Pancreas (tissue), 10 donors: ENCODE measurements around the gene YBX1. TPM values are rescaled to one million over a fixed set of nuclear protein-coding genes. Genes with fewer than 3 reads are reported as not detected.

Experiments used
- ATAC-seq, 4 donors: fragments of 200-7000 bp; cut with Tn5 transposase; one replicate each; pipeline versions ENCODE4 v1.8.0 to v1.9.1; 2020; ENCODE audit warnings: mild to moderate bottlenecking in 4 of 4, moderate library complexity in 4 of 4
- DNase-seq, 6 donors: peaks; one replicate each; pipeline ENCODE4 v3.0.0-alpha.2; 2020
- FAIRE-seq: peaks from 2 replicates; lab custom pipeline; 2012; peaks lifted over from hg19 to GRCh38; lab: Jason Lieb, UNC
- H3K27ac ChIP-seq, 4 donors: fragments of 200-600 bp; sonication (generic); 1 replicate in 3 of 4; 2 replicates in 1 of 4; pipeline versions ENCODE4 v1.5.0 to v1.8.0; 2020
- H3K27me3 ChIP-seq, 4 donors: fragments of 200-600 bp; one replicate each; pipeline ENCODE4 v1.8.0; 2021
- H3K36me3 ChIP-seq, 3 donors: fragments of 200-600 bp; sonication (generic) in 1 of 3; one replicate each; pipeline versions ENCODE4 v1.5.0 to v1.8.0; 2020 to 2021
- H3K4me1 ChIP-seq, 3 donors: fragments of 200-600 bp; one replicate each; pipeline ENCODE4 v1.8.0; 2021
- H3K4me3 ChIP-seq, 4 donors: fragments of 200-600 bp; sonication (generic) in 2 of 4; one replicate each; pipeline versions ENCODE4 v1.5.0 to v1.8.0; 2020 to 2021
- H3K9me3 ChIP-seq, 4 donors: fragments of 200-600 bp; one replicate each; pipeline ENCODE4 v1.8.0; 2021
- CTCF ChIP-seq, 4 donors: fragments of 200-600 bp; sonication (generic) in 3 of 4; IDR thresholded peaks; one replicate each; pipeline versions ENCODE4 v1.5.0 to v1.8.0; 2021; ENCODE audit warnings: antibody characterized with exemption in 4 of 4
- WGBS, 2 donors: extraction: QIAGEN DNeasy Blood & Tissue Kit; methylation state at CpG; one replicate each; pipeline ENCODE4 v1.1.7; 2013; 5-methylcytosine and 5-hydroxymethylcytosine counted together
- intact Hi-C, 3 donors: fragments of 100-400 bp; cut with DNase I; formaldehyde crosslinking; loops; one replicate each; pipeline versions ENCODE4 v1.11.1 to v1.14.2; 2022
- polyA plus RNA-seq, 2 donors: library from polyadenylated mRNA; stranded (reverse); fragments of 200-250 nt; gene quantifications; one replicate each; pipeline ENCODE4 v1.2.3, GENCODE V29; 2013
- total RNA-seq, 6 donors: library from RNA; stranded (reverse); fragmentation: NEBNext Ultra II Directional in 4 of 6; extraction: Animal tissue kit (Norgen Biotek cat#: 25700) in 4 of 6; gene quantifications; one replicate each; pipeline versions ENCODE4 v1.2.1 to v1.2.4, GENCODE V29; 2021 to 2023
- donor health status: healthy with polysubstance abuse.
- donor health status: DM: no; HTN: no; CAD: no; lungs with moderate emphysema.
- donor health status: DM: no; HTN: no; CAD: no.
- donor health status: control.
- donor health status: control.
- donor health status: Bipolar disorder and iron deficiency.
- donor health status: DM: yes; HTN: yes; CAD: no.
- donor health status: DM: no; HTN: no; CAD: no.
- donor health status: DM: no; HTN: no; CAD: no.
- donor health status: DM: yes; HTN: yes; CAD: no.

Gene YBX1
- total and polyA plus RNA-seq, 8 donors: 97.4 to 240 (median 196) TPM

GRCh38 chr1:42739753-42740700 is 57.8 kb downstream of the YBX1 start, which contains the start of gene CLDN19:
CLDN19 (minus strand) TSS chr1:42740236; CDS start chr1:42740063, 173 bp downstream.
- no peak for TF ChIP-seq CTCF (IDR thresholded peaks at IDR 0.05)
- intact Hi-C loops: loop anchor here in 1 of 3 donors (10.0 kb wide), 2 partner anchors 155 to 385 kb away; no protein-coding TSS in a partner anchor
- no peaks in the 10 kb centered on the region for H3K36me3 ChIP-seq
- no peaks in the 10 kb centered on the region for H3K27me3 ChIP-seq
- DNase-seq: no peak
- no peaks in the 10 kb centered on the region for H3K9me3 ChIP-seq
- no peaks in the 10 kb centered on the region for H3K4me1 ChIP-seq
- ATAC-seq: no peak
- no peak for FAIRE-seq
- WGBS, 2 donors: 71 to 78% methylated on average over 27 of the region's 27 CpGs
- no peak within 1 kb of the TSS for H3K4me3 ChIP-seq
- H3K27ac ChIP-seq: no peak within 1 kb of the TSS

DNA sequence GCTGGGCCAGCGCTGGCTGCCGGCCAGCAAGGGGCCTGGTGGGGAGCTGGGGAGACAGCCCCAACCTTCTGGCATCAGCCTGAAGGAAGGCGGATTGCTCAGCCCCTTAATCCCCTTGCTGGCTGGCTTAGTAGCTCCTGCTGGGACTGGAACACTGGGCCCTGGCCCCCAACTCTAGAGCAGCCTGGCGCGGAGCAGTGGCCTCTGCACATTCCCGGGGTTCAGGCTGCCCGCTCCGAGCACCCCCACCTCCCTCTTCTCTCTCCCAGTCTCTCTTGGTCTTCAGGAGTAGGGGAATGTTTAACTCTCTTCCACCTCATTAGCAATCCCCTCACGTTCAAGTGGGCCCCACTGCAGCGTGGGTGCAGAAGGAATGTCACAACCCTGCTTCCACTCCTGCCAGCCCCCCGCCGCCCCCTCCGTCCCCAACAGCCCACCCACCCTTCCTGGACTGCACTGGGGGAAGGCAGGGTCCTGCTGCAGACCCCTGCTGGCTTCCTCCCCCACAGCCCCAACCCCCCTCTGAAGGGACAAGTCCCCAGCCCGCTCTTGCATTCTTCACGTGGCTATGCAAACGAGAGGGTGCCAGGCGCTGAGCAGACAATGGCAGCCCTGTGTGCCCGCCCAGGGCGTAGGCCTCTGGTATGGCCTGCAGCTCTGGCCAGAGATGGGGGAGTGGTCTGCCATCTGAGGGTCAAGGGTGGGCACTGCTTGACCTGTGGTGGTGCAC is 58.8 kb downstream of the YBX1 start:
- FAIRE-seq (no peak), ATAC-seq (no peak), DNase-seq (no peak)
- Histone ChIP-seq H3K9me3 (no peaks in the 10 kb centered on the region), H3K36me3 (no peaks in the 10 kb centered on the region), H3K27me3 (no peaks in the 10 kb centered on the region), H3K27ac (no peak overlapping the region), H3K4me1 (no peaks in the 10 kb centered on the region), H3K4me3 (no peak overlapping the region)
- intact Hi-C loops: loop anchor here in 1 of 3 donors (10.0 kb wide), 2 partner anchors 156 to 386 kb away; no protein-coding TSS in a partner anchor
- TF ChIP-seq CTCF (IDR thresholded peaks at IDR 0.05): no peak
- WGBS, 2 donors: 76 to 80% methylated on average over 17 to 19 of the region's 19 CpGs

DNA sequence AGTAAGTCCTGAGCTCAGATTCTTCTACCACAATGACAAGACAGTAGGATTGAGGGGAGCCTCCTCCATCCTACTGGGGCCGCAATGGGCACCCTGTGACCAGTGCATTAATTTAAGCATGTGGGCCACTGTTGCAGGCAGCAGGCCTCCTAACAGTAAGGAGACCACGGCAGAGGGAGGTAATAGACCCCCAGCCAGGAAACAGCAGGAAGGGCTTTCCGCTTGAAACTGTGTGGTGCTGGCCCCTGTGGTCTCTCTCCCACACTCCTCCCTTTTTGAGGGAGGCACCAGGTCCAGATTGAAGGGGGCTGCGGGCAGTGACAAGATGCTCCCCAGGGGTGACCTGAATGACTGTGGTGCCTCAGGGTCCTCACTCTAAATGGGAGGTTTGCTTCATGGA is 59.5 kb downstream of the YBX1 start:
- H3K27me3 ChIP-seq: no peaks in the 10 kb centered on the region
- DNase-seq (no peak), FAIRE-seq (no peak), ATAC-seq (no peak)
- H3K4me3 ChIP-seq: no peak overlapping the region
- WGBS, 2 donors: 89 to 93% methylated on average over 4 of the region's 4 CpGs
- intact Hi-C loops: loop anchor here in 1 of 3 donors (10.0 kb wide), 2 partner anchors 157 to 387 kb away; no protein-coding TSS in a partner anchor
- H3K36me3 ChIP-seq: no peaks in the 10 kb centered on the region
- H3K4me1 ChIP-seq: no peaks in the 10 kb centered on the region
- H3K9me3 ChIP-seq: no peaks in the 10 kb centered on the region
- no peak overlapping the region for H3K27ac ChIP-seq
- TF ChIP-seq CTCF (IDR thresholded peaks at IDR 0.05): no peak

DNA sequence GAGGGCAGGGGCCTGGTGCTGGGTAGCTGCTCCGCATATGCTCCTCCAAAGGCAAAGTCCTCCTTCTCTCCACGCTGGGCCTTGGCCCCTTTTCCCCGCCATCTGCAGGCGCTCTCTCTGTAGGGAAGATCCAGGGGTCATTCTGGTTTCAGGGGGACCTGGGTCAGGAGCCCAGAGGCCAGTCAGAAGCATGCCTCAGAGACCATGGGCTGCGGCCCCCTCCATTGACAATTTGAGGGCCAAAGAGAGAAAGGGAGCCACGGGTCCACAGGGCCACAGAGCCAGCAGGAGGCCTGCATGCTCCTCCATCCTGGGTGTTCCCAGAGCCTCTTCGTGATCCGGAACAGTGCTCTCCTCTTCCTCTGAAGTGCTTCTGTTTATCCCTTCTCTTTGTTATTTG is 59.9 kb downstream of the YBX1 start:
- H3K27me3 ChIP-seq: no peaks in the 10 kb centered on the region
- FAIRE-seq (no peak), DNase-seq (no peak), ATAC-seq (no peak)
- no peaks in the 10 kb centered on the region for H3K4me1 ChIP-seq
- 86 to 87% methylated on average over 8 of the region's 8 CpGs for WGBS, 2 donors
- no peaks in the 10 kb centered on the region for H3K36me3 ChIP-seq
- intact Hi-C loops: loop anchor here in 1 of 3 donors (10.0 kb wide), 2 partner anchors 157 to 387 kb away; no protein-coding TSS in a partner anchor
- H3K9me3 ChIP-seq: no peaks in the 10 kb centered on the region
- H3K4me3 ChIP-seq: no peak overlapping the region
- no peak overlapping the region for H3K27ac ChIP-seq
- no peak for TF ChIP-seq CTCF (IDR thresholded peaks at IDR 0.05)
